Fibroblast of skin of scalp (primary cell): ENCODE data around the gene P2RX7.
A peak's percentile ranks its signal among the peaks of the same experiment; 100 is the strongest.
"Not testable (repeated sequence)": the region's sequence is repeated elsewhere in the genome, so short reads cannot be mapped to it uniquely, and the experiment has no call there.

Experiments
- DNase-seq: peaks from one replicate; pipeline ENCODE4 v3.0.0-alpha.2; 2013

P2RX7 gene

DNA sequence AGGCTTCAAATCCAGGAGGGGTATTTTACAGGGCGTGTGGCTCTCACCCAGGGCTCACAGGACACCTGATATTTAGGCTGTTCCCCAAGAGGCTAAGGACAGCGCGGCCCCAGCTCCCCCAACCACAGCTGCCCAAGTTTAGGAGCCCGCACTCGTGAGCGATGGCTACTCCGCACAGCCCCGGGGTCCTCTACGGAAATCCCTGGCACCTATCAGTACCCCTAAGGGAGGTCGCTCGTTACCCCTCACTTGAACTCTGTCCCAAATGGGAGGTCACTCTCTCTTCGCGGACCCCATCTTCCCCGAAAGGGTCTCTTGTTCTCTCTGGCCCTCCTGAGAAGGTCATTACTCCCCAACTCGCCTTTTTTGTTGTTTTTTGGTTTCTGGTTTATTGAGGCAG, 76.5 kb downstream of the P2RX7 start:
- DNase-seq, result no peak

DNA sequence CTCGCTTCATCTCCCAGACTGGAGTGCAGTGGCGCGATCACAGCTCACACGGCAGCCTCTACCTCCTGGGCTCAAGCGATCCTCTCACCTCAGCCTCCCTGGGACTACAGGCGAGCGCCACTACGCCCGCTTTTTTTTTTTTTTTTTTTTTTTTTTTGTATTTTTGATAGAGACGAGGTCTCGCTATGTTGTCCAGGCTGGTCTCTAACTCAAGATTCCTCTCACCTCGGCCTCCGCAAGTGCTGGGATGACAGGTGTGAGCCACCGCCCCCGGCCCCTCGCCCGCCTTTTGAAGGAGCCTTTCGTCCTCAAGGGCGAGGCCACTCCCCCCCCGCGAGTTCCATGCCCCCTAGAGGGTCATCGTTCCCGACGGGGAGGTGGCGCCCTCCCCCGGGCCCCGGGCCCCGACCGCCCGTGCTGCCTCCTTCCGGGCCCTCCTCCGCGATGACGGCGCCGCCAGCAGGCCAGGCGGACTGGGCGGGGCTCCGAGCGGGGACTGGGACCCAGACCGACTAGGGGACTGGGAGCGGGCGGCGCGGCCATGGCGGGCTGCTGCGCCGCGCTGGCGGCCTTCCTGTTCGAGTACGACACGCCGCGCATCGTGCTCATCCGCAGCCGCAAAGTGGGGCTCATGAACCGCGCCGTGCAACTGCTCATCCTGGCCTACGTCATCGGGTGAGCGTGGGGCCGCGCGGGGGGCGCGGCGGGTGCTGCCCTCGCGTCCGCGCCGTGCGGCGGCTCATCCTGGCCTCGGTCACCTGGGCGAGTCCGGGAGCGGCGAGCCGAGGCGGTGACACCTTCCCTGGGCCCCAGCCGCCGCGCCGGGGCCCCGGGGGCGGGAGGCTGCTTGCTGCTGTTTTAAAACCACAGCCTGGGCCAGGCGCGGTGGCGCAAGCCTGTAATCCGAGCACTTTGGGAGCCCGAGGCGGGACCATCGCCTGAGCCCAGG, 77.2 kb downstream of the P2RX7 start, which contains the start of gene P2RX4:
P2RX4 (plus strand) TSS at position 506 of the 949 bp plus-strand sequence; CDS start at position 542, 36 bp downstream.
- DNase-seq, result peak; percentile 79

DNA sequence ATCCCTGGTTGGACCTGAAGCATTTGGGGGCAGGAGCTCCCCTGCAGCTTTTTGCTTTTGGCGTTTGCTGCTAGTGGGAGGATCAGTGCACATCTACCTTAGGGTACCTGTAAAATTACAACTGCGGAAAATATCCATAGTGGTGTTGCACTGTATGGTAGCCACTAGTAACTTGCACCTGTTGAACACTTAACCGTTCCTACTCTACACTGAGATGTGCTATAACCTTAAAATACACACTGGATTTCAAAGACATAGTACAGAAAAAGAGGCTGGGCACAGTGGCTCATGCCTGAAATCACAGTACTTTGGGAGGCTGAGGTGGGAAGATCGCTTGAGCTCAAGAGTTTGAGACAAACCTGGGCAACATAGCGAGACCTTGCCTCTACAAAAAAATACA, 80.2 kb downstream of the P2RX7 start:
- no peak for DNase-seq

DNA sequence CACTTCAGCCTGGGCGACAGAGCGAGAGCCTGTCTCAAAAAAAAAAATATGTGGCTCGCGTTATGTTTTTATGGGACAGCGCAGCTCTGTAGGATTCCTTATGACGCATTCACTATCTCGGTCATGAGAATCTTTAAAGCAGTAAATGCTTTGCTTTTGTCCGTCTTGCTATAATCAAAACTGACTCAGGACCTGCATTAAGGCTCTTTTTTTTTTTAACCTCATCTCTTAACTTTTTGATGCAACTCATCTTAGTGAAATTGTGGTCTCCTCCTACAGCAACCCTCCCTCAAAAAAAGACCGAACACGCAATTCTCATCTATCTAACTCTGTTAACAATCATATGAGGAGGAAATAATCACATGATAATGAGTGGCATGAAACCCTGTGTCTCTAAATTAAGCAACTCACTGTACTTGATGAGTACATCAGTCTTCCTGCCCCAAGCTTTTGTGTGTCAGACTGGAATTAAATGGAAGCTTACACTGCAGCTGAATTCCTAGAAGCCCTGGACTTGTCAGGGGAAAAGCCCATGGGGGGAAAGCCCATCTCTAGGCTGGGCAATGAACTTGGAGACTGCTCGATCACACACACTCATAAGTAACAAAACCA, 81.6 kb downstream of the P2RX7 start:
- no peak for DNase-seq

DNA sequence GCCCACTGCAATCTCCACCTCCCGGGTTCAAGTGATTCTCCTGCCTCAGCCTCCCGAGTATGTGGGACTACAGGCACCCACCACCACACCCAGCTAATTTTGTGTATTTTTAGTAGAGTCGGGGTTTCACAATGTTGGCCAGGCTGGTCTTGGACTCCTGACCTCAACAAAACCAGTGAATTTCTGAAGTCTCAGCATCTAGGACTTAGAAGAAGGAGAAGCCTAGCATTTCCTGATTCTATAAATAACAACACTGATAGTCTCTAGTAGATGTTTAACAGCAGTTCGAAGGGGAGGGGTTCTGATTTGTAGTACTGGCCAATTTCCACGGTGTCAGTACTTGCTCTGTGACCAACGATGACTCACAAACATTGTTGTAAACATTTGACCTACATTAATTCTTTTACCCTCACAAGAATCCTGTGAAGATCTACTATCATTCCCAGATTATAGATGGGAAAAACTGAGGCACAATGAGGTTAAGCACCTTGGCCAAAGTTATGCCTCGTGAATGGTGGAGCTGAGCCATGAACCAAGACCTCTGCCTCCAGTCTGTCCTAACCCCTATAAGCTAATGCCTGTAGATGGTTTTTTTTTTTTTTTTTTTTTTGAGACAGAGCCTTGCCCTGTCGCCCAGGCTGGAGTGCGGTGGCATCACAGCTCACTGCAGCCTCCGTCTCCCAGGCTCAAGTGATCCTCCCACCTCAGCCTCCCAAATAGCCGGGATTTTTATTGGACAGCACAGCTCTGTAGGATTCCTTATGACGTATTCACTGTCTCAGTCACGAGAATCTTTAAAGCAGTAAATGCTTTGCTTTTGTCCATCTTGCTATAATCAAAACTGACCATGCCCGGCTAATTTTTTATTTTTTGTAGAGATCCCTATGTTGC, 82.4 kb downstream of the P2RX7 start:
- peak; percentile 68 for DNase-seq

DNA sequence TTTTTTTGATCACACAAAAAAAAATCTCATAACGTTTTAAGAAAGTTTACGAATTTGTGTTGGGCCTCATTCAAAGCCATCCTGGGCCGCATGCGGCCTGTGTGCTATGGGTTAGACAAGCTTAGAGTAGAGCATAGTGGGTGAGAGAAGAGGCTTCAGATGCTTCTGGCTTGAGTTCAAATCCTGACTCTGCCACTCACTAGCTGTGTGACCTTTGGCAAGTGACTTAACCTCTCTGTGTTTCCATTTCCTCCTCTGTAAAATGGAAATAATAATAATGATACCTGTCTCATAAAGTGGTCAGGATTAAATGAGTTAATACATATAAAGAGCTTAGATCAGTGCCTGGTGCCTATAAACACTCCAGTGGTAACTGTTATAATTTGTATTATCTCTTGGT, 83.4 kb downstream of the P2RX7 start:
- no peak for DNase-seq

DNA sequence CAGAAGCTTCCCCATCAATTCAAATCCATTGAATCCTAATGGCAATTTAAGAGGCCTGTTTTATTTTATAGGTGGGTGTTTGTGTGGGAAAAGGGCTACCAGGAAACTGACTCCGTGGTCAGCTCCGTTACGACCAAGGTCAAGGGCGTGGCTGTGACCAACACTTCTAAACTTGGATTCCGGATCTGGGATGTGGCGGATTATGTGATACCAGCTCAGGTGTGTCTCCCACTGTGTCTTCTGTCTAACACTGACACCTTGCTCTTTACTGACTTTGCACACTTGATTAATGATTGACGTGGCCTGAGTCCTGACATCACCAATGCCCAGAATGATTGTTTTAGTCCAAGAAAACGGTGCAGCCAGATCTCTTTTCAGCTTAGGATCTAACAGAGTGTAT, 84.4 kb downstream of the P2RX7 start:
- DNase-seq, result no peak

DNA sequence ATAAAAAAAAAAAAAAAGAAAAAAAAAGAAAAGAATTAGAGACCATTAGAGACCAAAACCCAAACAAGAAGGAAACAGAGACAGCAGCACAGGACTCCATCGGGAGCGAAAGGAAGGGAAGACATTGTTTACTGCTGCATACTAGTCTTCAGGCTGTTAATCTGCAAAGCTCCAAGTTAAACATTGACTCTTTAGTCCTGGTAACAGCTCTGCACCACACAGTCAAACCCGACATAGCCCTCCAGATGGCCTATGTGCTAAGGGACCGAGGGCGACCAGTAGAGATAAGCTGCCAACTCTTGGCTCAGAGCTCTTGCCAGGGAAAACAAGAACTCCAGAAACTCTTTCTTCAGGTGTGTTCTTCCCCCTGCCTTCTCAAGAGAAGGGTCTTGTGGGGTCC, 85.1 kb downstream of the P2RX7 start:
- no peak for DNase-seq

DNA sequence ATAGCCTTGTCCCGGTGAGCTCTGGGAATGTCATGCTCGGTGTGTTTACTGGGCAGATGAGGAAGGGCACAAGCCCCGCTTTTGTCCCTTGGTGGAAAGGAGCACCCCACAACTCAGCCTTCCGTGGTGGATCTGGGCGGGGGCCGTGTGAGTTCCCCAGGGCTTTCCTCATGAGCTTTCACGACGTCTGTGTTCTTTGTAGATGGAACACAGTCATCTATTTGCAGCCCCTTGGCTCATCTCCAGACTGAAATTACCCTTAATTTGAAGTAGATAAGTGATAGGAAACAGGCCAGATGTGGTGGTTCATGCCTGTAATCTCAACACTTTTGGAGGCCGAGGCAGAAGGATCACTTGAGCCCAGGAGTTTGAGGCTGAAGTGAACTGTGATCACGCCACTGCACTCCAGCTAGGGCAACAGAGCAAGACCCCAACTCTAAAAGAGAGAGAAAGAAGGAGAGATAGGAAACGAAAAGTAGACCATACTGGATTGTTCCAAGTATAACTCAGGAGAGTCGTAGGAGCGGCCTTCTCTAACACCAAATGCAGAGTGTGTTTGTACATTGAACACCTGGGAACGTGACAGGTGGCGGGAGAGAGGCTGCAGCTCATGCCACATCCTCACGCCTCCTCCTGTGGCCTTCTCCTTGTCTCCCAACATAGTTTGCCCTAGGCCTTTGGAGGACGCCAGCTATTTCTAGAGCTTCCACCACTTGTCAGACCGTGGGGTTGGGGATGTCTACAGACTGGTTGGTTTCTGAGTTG, 86.1 kb downstream of the P2RX7 start:
- DNase-seq, result no peak

DNA sequence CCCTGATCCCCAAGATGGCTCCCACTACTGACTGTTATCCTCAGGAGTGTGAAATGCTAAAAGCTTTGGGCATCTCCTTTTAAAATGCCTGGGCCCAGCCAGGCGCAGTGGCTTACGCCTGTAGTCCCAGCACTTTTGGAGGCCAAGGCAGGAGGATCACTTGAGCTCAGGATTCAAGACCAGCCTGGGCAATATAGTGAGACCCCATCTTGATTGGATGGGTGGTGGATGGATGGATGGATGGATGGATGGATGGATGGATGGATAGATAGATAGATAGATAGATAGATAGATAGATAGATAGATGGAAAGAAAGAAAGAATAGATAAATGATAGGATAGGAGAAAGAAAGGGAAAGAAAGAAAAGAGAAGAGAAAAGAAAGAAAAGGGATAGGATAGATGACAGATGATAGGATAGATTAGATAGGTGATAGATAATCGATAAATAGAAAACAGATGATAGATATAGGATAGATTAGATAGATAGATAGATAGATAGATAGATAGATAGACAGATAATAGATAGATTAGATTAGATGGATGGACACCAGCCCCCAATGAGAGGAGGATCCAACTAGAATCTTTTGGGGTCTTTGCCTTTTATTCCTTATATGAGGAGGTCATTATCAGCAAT, 86.8 kb downstream of the P2RX7 start:
- no peak for DNase-seq

DNA sequence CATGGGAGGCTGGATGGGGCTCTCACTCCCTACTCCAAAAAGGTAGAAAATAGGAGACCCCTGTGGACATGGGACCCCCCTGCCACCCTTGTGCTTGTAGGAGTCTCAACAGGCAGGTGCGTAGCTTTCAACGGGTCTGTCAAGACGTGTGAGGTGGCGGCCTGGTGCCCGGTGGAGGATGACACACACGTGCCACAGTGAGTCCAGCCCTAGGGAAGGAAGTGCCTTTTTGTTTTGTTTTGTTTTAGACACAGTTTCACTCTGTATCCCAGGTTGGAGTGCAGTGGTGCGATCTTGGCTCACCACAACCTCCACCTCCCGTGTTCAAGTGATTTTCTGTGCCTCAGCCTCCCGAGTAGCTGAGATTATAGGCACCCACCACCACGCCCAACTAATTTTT, 90.2 kb downstream of the P2RX7 start:
- no peak for DNase-seq

DNA sequence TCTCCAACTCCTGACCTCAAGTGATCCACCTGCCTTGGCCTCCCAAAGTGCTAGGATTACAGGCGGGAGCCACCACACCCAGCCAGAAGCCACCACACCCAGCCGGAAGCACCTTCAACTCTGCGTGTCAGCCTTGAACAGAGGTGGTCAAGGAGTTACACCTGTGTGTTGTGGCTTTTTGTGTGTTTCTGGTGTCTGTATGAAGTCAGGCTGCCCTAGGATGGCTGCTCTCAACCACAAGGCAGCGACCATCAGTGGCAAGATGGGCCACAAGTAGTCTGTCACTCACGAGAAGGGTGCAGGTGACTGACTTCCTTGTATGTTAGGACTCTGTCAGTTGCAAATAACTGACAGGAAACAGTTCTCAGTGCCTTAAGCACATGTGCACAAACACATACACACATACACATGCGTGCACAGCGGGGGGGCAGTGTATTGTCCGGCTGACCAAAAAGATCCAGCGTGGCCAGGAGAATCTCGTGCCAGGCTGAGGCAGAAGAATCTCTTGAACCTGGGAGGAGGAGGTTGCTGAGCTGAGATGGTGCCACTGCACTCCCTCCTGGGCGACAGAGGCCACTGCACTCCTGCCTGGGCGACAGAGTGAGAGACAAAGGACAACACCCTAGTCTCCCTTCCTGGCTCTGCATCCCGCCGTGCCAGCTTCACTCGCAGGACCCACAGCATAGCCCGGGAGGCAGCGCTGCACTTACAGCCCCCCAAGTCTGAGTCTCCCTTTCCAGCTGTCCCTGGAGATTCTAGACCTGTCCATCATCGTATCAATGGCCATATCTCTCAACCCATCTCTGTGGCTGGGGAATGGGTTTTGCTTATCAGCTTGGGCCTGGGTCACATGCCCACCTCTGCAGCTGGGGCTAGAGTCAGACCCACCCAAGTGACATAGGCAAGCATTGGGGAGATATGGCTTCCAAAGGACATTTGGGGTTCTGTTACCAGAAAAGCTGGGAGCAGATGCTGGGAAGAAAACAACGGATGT, 90.9 kb downstream of the P2RX7 start:
- DNase-seq, result no peak

DNA sequence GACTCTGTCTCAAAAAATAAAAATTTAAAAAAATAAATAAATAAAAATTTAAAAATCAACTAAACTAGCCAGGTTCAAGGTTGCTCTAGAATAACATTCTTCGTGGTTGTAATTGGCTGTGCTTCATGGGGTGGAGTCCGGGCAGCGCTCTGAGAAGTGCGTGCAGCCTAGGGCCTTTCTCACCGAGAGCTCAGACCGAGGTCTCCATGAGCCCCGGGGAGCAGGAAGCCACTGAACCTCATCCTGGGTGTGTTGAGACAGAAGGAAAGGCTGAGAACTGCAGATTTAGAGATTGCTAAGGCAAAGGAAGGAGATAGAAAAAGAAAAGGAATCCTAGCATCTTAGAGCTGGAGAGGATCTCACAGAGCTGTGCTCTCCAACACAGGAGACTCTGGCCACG, 91.9 kb downstream of the P2RX7 start:
- no peak for DNase-seq

DNA sequence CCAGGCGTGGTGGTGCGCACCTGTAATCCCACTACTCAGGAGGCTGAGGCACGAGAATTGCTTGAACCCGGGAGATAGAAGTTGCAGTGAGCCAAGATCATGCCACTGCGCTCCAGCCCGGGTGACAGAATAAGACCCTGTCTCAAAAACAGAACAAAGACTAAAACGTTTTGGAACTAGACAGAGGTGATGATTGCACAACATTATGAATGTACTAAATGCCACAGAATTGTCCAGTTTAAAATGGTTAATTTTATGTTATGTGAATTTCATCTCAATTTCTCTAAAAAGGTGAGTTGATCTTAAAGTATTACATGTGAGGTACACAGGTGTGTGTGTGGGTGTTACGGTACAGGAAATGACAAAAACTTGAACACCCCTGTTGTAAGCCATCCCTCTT, 93.7 kb downstream of the P2RX7 start:
- no peak for DNase-seq

DNA sequence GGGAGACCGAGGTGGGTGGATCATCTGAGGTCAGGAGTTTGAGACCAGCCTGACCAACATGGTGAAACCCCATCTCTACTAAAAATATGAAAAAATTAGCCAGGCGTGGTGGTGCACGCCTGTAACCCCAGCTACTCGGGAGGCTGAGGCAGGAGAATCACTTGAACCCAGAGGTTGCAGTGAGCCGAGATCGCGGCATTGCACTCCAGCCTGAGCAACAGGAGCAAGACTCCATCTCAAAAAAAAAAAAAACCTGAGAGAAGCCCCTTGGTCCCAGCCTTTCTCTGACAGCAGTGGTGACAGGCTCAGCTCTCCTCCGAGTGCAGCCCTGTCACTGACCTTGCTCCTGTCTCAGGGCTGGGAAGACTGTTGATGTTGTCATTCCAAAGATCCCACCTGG, 94.2 kb downstream of the P2RX7 start:
- not testable (repeated sequence) for DNase-seq

DNA sequence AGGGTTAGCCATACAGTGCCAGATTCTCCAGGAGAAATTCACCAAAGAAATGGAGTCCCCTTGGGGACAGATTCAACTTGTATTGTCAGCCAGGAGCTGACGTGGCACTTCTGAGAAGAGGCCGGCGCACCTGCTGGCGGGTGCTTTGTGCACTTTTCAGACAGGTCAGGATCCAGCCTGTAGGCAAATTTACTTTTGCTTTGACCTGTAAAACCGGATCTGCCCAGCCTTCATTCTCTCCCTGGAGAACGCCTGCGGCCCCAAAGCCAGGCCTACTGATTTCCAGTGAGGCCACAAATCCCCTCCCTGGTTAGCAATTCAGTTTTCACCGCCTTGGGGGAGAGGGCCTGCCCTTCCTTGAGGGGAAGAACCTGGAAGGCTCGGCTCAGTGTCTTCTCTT, 94.6 kb downstream of the P2RX7 start:
- DNase-seq, result no peak

DNA sequence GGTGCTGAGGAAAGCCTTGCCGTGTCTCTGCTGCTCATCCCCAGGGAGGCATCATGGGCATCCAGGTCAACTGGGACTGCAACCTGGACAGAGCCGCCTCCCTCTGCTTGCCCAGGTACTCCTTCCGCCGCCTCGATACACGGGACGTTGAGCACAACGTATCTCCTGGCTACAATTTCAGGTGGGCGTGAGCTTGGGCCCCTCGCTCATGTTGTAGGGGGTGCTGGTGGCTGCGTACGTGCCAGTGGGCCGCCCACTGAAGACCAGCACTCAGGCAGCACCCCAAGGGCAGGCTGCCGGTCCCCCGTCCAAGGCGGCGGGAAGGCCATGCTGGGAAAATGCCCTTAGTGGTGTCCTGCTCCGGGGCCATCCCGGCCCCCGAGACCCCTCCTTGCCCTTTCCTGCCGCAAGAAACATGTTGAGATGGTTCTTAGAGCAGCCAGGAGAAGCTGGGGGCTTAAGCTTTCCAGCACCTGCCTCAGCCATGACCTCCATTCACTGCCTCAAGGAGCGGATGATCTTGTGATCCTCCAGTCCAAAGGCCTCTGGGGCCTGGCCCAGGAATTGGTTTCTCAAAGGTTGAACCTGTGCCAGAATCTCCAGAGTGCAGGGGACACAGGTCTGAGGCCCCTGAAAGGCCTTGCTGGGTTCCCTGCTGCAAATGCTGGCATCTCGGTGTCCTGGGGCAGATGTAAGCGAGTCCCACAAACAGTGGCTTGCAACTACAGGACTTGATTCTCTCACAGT, 96.4 kb downstream of the P2RX7 start:
- DNase-seq, result no peak

DNA sequence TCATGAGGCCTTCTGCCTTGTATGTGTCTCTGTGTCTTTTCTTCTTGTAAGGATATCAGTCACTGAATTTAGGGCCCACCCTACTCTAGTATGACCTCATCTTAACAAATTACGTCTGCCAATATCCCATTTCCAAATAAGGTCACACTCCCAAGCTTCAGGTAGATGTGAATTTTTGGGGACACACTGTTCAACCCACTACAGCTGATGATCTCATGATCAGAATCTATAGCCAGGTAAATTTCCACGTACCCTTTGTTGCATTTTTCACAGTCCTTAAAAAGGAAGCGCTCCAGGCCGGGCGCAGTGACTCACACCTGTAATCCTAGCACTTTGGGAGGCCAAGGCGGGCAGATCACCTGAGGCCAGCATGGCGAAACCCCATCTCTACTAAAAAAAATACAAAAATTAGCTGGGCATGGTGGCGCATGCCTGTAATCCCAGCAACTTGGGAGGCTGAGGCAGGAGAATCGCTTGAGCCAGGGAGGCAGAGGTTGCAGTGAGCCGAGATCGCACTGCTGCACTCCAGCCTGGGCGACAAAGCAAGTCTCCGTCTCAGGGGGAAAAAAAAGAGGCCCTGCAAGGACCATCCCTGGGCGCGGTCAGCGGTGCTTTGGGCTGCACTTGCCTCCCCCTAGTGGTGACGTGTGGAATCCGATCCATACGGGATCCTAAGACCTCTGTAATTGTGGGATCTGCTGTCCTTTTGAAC, 97.3 kb downstream of the P2RX7 start:
- DNase-seq, result peak; percentile 73

DNA sequence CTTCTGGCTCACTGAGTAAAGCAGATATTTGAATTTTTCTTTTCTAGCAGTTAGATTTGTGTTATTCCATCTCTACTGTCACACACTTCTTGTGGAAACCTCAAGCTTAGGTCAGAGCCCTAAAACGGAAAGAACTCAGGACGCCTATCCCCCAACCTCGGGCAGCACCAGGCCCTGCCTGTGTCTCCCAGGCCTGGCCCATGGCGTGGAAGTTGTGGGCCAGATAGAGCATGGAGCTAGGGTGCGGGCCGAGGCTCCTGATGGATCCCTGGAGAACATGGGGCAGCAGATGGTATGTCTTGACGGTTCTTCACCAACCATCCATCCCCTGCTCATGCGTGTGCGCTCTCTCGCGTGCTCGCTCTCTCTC, 97.8 kb downstream of the P2RX7 start:
- DNase-seq, result no peak
